HEK293 (cell line): ENCODE measurements around the gene GNA12.

Source experiments
- CTCF ChIA-PET: fragments of 350-600 bp; formaldehyde crosslinking; extraction: SDS; loops from one replicate; lab custom pipeline; 2021; ENCODE audit warnings: antibody characterized with exemption; lab: Yijun Ruan, JAX
- POLR2A ChIA-PET: fragments of 300-600 bp; formaldehyde crosslinking; extraction: SDS; loops from one replicate; lab custom pipeline; 2020; ENCODE audit warnings: antibody characterized with exemption, inconsistent platforms; lab: Yijun Ruan, JAX
- H3K27ac ChIP-seq: fragments of 200-500 bp; sonication (Bioruptor generic); 2 replicates; pipeline ENCODE4 v1.5.1; 2014; ENCODE audit warnings: low read depth, low read length, control low read depth, inconsistent platforms; ENCODE audit errors: extremely low read depth
- H3K36me3 ChIP-seq, 2 experiments: fragments of 200-500 bp in 1 of 2; sonication (Bioruptor generic) in 1 of 2; 1 replicate in 1 of 2; 2 replicates in 1 of 2; pipeline ENCODE4 v1.5.1; 2014 to 2017; ENCODE audit warnings: inconsistent platforms in 2 of 2, low read length in 2 of 2; ENCODE audit not compliant: control insufficient read depth in 2 of 2, insufficient read depth in 1 of 2
- H3K4me1 ChIP-seq: fragments of 200-500 bp; sonication (Bioruptor generic); 2 replicates; pipeline ENCODE4 v1.5.1; 2014; ENCODE audit warnings: mild to moderate bottlenecking, low read length, inconsistent platforms; ENCODE audit not compliant: control insufficient read depth, insufficient read depth
- H3K4me3 ChIP-seq: 2 replicates; pipeline ENCODE4 v1.5.1; 2011; ENCODE audit warnings: low read depth, mild to moderate bottlenecking, control low read depth, low read length, moderate library complexity
- H3K9me3 ChIP-seq: fragments of 200-500 bp; sonication (Bioruptor generic); 2 replicates; pipeline ENCODE4 v1.5.1; 2014; ENCODE audit warnings: low read depth, low read length, inconsistent platforms; ENCODE audit not compliant: control insufficient read depth, insufficient read depth
- BCL11A ChIP-seq: fragments of 450-650 bp; formaldehyde crosslinking; IDR thresholded peaks from 2 replicates; pipeline ENCODE4 v1.5.1; 2016; ENCODE audit warnings: low read depth, missing biosample characterization, missing genetic modification characterization
- HOXA7 ChIP-seq: sonication (generic); formaldehyde crosslinking; IDR thresholded peaks from 2 replicates; pipeline ENCODE4 v1.8.1; 2022; ENCODE audit warnings: missing genetic modification reagents, borderline replicate concordance
- MZF1 ChIP-seq: fragments of 450-650 bp; formaldehyde crosslinking; IDR thresholded peaks from 2 replicates; pipeline ENCODE4 v1.5.1; 2017; ENCODE audit warnings: missing biosample characterization, missing genetic modification characterization, borderline replicate concordance
- PRDM1 ChIP-seq: fragments of 450-650 bp; formaldehyde crosslinking; IDR thresholded peaks from 2 replicates; pipeline ENCODE4; 2016; ENCODE audit warnings: missing biosample characterization, missing genetic modification characterization
- SP3 ChIP-seq: fragments of 450-650 bp; formaldehyde crosslinking; IDR thresholded peaks from 2 replicates; pipeline ENCODE4 v1.5.1; 2016; ENCODE audit warnings: missing biosample characterization, missing genetic modification characterization
- ZNF121 ChIP-seq: fragments of 450-650 bp; formaldehyde crosslinking; IDR thresholded peaks from 2 replicates; pipeline ENCODE4 v1.5.1; 2016; ENCODE audit warnings: missing biosample characterization, missing genetic modification characterization
- ZNF24 ChIP-seq: fragments of 450-650 bp; formaldehyde crosslinking; IDR thresholded peaks from 2 replicates; pipeline ENCODE4 v1.5.1; 2016; ENCODE audit warnings: missing biosample characterization, missing genetic modification characterization
- ZNF366 ChIP-seq: fragments of 450-650 bp; formaldehyde crosslinking; conservative IDR thresholded peaks from 2 replicates; pipeline ENCODE4 v1.5.1; 2016; ENCODE audit warnings: missing biosample characterization, missing genetic modification characterization
- ZNF501 ChIP-seq: fragments of 450-650 bp; formaldehyde crosslinking; IDR thresholded peaks from 2 replicates; pipeline ENCODE4 v1.5.1; 2016; ENCODE audit warnings: missing biosample characterization, missing genetic modification characterization
- ZNF785 ChIP-seq: fragments of 450-650 bp; formaldehyde crosslinking; IDR thresholded peaks from 2 replicates; pipeline ENCODE4 v1.5.1; 2016; ENCODE audit warnings: missing biosample characterization, missing genetic modification characterization
- ZNF830 ChIP-seq: fragments of 450-650 bp; IDR thresholded peaks from 2 replicates; pipeline ENCODE4 v1.5.0; 2018; ENCODE audit warnings: missing biosample characterization, missing genetic modification characterization, low read depth, mild to moderate bottlenecking, moderate library complexity
- ZNF837 ChIP-seq: fragments of 450-650 bp; formaldehyde crosslinking; IDR thresholded peaks from 2 replicates; pipeline ENCODE4 v1.5.1; 2016; ENCODE audit warnings: missing biosample characterization, missing genetic modification characterization
- ZSCAN23 ChIP-seq: fragments of 450-650 bp; formaldehyde crosslinking; IDR thresholded peaks from 2 replicates; pipeline ENCODE4 v1.5.1; 2016; ENCODE audit warnings: missing biosample characterization, missing genetic modification characterization
- TF ChIP-seq, protein P1 (sequence below): fragments of 450-650 bp; formaldehyde crosslinking; IDR thresholded peaks from 2 replicates; pipeline ENCODE4 v1.5.1; 2016; ENCODE audit warnings: missing biosample characterization, missing genetic modification characterization, borderline replicate concordance
- TF ChIP-seq, protein P2 (sequence below): fragments of 450-650 bp; formaldehyde crosslinking; IDR thresholded peaks from 2 replicates; pipeline ENCODE4 v1.5.1; 2017; ENCODE audit warnings: missing biosample characterization, mild to moderate bottlenecking, missing genetic modification characterization, moderate library complexity
- TF ChIP-seq, protein P3 (sequence below): fragments of 450-650 bp; formaldehyde crosslinking; IDR thresholded peaks from 2 replicates; pipeline ENCODE4 v1.5.1; 2016; ENCODE audit warnings: missing biosample characterization, missing genetic modification characterization
- TF ChIP-seq, protein P4 (sequence below): fragments of 450-650 bp; IDR thresholded peaks from 2 replicates; pipeline ENCODE4 v1.5.1; 2018; ENCODE audit warnings: missing biosample characterization, missing genetic modification characterization
- TF ChIP-seq, protein P5 (sequence below): sonication (generic); formaldehyde crosslinking; IDR thresholded peaks from 2 replicates; pipeline ENCODE4 v1.8.1; 2022; ENCODE audit warnings: mild to moderate bottlenecking, moderate library complexity, missing genetic modification reagents

Gene GNA12

DNA sequence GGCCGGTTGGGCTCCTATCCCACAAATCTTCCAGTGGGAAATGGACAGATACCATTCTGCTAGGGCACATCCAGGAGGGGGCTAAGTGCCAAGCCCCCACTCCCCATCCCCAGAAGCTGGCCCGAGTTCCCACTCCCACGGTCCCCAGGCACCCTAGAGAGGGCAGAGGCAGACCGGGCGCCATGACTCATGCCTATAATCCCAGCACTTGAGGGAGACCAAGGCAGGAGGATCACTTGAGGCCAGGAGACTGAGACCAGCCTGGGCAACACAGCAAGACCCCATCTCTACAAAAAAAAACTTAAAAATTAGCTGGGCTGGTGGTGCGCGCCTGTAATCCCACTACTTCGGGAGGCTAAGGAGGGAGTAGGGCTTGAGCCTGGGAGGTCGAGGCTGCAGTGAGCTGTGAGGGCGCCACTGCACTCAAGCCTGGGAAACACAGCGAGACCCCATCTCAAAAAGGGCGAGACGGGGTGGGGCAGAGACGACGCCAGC is 870 bp downstream of the GNA12 start:
- peak overlapping the region; percentile 64 for H3K4me3 ChIP-seq
- H3K27ac ChIP-seq: no peak overlapping the region; the same call in 1 of the 2 replicates
- peaks cover 3 to 20% of the 10 kb centered on the region in 2 experiments; a peak in 2 of 3 replicates for H3K36me3 ChIP-seq
- no peaks in the 10 kb centered on the region for H3K9me3 ChIP-seq
- ChIA-PET CTCF (interaction anchor here (0.6 kb wide), 1 partner anchor 20 kb away, joined by 3 read pairs; no protein-coding TSS in a partner anchor), POLR2A (no interaction called here)
- TF ChIP-seq, protein P1, sequence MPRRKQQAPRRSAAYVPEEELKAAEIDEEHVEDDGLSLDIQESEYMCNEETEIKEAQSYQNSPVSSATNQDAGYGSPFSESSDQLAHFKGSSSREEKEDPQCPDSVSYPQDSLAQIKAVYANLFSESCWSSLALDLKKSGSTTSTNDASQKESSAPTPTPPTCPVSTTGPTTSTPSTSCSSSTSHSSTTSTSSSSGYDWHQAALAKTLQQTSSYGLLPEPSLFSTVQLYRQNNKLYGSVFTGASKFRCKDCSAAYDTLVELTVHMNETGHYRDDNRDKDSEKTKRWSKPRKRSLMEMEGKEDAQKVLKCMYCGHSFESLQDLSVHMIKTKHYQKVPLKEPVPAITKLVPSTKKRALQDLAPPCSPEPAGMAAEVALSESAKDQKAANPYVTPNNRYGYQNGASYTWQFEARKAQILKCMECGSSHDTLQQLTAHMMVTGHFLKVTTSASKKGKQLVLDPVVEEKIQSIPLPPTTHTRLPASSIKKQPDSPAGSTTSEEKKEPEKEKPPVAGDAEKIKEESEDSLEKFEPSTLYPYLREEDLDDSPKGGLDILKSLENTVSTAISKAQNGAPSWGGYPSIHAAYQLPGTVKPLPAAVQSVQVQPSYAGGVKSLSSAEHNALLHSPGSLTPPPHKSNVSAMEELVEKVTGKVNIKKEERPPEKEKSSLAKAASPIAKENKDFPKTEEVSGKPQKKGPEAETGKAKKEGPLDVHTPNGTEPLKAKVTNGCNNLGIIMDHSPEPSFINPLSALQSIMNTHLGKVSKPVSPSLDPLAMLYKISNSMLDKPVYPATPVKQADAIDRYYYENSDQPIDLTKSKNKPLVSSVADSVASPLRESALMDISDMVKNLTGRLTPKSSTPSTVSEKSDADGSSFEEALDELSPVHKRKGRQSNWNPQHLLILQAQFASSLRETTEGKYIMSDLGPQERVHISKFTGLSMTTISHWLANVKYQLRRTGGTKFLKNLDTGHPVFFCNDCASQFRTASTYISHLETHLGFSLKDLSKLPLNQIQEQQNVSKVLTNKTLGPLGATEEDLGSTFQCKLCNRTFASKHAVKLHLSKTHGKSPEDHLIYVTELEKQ (tag by site-specific recombination): no peak
- TF ChIP-seq ZNF501 (tag by site-specific recombination): no peak
- TF ChIP-seq, protein P2, sequence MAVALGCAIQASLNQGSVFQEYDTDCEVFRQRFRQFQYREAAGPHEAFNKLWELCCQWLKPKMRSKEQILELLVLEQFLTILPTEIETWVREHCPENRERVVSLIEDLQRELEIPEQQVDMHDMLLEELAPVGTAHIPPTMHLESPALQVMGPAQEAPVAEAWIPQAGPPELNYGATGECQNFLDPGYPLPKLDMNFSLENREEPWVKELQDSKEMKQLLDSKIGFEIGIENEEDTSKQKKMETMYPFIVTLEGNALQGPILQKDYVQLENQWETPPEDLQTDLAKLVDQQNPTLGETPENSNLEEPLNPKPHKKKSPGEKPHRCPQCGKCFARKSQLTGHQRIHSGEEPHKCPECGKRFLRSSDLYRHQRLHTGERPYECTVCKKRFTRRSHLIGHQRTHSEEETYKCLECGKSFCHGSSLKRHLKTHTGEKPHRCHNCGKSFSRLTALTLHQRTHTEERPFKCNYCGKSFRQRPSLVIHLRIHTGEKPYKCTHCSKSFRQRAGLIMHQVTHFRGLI (tag by site-specific recombination): 0 out of 2 replicates have a peak, but pooled peaks have one; percentile 34
- TF ChIP-seq, protein P3, sequence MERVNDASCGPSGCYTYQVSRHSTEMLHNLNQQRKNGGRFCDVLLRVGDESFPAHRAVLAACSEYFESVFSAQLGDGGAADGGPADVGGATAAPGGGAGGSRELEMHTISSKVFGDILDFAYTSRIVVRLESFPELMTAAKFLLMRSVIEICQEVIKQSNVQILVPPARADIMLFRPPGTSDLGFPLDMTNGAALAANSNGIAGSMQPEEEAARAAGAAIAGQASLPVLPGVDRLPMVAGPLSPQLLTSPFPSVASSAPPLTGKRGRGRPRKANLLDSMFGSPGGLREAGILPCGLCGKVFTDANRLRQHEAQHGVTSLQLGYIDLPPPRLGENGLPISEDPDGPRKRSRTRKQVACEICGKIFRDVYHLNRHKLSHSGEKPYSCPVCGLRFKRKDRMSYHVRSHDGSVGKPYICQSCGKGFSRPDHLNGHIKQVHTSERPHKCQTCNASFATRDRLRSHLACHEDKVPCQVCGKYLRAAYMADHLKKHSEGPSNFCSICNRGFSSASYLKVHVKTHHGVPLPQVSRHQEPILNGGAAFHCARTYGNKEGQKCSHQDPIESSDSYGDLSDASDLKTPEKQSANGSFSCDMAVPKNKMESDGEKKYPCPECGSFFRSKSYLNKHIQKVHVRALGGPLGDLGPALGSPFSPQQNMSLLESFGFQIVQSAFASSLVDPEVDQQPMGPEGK (tag by site-specific recombination): 0 out of 2 replicates have a peak, but pooled peaks have one; percentile 26
- TF ChIP-seq BCL11A (tag by site-specific recombination): no peak
- TF ChIP-seq MZF1 (tag by site-specific recombination): no peak
- TF ChIP-seq, protein P4, sequence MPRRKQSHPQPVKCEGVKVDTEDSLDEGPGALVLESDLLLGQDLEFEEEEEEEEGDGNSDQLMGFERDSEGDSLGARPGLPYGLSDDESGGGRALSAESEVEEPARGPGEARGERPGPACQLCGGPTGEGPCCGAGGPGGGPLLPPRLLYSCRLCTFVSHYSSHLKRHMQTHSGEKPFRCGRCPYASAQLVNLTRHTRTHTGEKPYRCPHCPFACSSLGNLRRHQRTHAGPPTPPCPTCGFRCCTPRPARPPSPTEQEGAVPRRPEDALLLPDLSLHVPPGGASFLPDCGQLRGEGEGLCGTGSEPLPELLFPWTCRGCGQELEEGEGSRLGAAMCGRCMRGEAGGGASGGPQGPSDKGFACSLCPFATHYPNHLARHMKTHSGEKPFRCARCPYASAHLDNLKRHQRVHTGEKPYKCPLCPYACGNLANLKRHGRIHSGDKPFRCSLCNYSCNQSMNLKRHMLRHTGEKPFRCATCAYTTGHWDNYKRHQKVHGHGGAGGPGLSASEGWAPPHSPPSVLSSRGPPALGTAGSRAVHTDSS (tag by site-specific recombination): no peak
- TF ChIP-seq ZNF785 (tag by site-specific recombination): no peak
- TF ChIP-seq ZNF24 (tag by site-specific recombination): no peak
- TF ChIP-seq SP3 (tag by site-specific recombination): no peak
- TF ChIP-seq ZNF121 (tag by site-specific recombination): peak; percentile 99
- H3K4me1 ChIP-seq: no peaks in the 10 kb centered on the region

DNA sequence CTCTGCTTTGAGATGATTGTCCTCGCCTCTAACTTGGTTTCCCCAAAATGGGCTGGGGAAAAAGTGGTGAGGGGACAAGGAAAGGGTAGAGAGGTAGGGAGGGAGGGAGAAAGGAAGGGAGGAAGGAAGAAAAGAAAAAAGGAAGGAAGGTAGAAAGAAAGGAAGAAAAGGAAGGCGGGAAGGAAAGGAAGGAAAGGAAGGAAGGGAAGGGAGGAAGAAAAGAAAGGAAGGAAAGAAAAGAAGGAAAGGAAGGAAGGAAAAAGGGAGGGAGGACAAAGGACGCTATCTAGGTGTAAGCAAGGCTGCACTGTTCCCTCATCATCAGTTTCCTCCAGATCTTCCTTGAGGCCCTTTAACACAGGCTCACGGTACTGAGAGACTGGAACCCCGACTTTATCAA is 2.2 kb downstream of the GNA12 start:
- POLR2A ChIA-PET: no interaction called here
- Histone ChIP-seq H3K27ac (no peak overlapping the region), H3K4me3 (no peak overlapping the region), H3K4me1 (peaks cover 2% of the 10 kb centered on the region; the same call in 1 of the 2 replicates), H3K9me3 (no peaks in the 10 kb centered on the region), H3K36me3 (peaks cover 3 to 20% of the 10 kb centered on the region in 2 experiments; a peak in 2 of 3 replicates)
- peak; percentile 94 for TF ChIP-seq PRDM1 (tag by site-specific recombination)
- no peak for TF ChIP-seq ZNF830
- no peak for TF ChIP-seq ZSCAN23 (tag by site-specific recombination)
- TF ChIP-seq HOXA7 (CRISPR knock-in tag): no peak
- no peak for TF ChIP-seq ZNF837
- TF ChIP-seq ZNF366: peak; percentile 88
- TF ChIP-seq, protein P5, sequence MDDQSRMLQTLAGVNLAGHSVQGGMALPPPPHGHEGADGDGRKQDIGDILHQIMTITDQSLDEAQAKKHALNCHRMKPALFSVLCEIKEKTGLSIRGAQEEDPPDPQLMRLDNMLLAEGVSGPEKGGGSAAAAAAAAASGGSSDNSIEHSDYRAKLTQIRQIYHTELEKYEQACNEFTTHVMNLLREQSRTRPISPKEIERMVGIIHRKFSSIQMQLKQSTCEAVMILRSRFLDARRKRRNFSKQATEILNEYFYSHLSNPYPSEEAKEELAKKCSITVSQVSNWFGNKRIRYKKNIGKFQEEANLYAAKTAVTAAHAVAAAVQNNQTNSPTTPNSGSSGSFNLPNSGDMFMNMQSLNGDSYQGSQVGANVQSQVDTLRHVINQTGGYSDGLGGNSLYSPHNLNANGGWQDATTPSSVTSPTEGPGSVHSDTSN: no peak
- CTCF ChIA-PET: interaction anchor here (0.6 to 1.7 kb wide), 2 partner anchors 13 to 20 kb away, joined by 3 read pairs; no protein-coding TSS in a partner anchor
